Left kidney (tissue), 2 donors: ENCODE data around the gene HMOX1. TPM values are rescaled to one million over a fixed set of nuclear protein-coding genes. Genes with fewer than 3 reads are reported as not detected.
A peak's percentile ranks its signal among the peaks of the same experiment; 100 is the strongest.
"Not testable (repeated sequence)": the region's sequence is repeated elsewhere in the genome, so short reads cannot be mapped to it uniquely, and the experiment has no call there.

Source experiments
- DNase-seq: peaks from one replicate; pipeline ENCODE4 v3.0.0-alpha.2; 2013
- polyA plus RNA-seq: library from polyadenylated mRNA; unstranded; fragments of 120-200 nt; gene quantifications from one replicate; pipeline ENCODE4 v1.2.1, GENCODE V29; 2013; ENCODE audit not compliant: insufficient read length

Gene HMOX1
- polyA plus RNA-seq, 1 donor = 50.6 TPM

DNA sequence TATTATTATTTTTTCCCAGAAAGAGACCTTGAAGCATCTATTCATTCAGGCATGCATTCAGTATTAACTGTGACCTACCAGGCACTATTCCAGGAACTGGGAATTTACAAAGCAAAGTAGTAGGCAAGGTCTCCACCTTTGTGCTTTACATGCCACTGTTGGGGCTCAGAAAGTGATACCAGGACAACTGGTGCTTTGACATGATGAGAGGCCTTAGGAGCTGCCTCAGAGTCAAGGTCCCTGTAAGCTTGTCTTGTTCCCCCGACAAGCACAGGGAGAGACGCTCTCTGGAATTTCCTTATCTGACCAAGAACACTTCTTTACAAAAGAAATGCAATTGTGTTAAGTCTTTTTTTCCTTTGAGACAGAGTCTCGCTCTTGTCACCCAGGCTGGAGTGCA lies 2.3 kb upstream of the HMOX1 start:
- DNase-seq = no peak

DNA sequence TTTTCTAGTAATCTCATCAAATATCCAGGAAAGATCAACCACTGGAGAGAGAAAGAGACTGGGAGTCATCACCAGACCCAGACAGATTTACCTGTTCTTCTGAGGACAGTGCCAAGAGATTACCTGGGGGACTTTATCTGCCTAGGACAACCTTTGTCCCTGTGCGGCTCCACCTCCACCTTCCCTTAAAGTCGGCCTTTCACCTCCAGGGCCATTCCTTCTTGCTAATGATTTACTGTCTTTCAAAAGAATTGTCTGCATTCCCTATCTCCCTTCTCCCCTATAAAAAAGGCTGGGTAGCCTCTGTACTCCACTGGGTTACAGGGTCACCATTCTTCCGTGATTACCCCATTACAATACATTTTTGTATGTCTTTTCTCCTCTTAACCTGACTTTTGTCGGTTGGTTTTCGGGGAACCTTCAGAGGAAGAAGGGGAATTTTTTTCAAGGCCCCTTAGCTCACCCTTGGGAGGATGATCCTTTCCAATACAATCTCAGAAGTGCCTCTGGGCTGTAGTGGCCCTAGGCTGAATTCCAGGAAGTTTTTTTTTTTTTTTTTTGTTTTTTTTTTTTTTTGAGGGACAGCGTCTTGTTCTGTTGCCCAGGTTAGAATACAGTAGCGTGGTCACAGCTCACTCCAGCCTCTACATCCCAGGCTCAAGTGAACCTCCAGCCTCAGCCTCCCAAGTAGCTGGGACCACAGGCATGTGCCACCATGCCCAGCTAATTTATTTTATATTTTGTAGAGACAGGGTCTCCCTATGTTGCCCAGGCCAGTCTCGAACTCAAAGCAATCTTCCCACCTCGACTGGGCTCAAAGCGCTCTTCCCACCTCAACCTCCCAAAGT lies 1.5 kb upstream of the HMOX1 start:
- no peak for DNase-seq

DNA sequence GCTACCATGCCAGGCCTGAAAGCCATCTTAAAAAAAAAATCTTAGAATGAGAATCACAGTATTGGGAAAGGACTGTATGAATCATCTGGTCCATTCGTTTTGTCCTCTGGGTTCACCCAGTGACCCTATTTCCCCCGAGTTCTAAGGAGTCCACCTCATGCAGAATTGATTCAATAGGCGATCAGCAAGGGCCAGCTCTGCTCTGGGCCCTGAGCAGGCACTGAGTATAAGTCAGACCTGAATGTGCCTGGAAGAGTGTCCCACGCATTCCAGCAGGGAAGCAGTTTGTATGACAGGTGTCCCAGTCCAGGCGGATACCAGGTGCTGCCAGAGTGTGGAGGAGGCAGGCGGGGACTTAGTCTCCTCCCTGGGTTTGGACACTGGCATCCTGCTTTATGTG lies 883 bp upstream of the HMOX1 start:
- no peak for DNase-seq

DNA sequence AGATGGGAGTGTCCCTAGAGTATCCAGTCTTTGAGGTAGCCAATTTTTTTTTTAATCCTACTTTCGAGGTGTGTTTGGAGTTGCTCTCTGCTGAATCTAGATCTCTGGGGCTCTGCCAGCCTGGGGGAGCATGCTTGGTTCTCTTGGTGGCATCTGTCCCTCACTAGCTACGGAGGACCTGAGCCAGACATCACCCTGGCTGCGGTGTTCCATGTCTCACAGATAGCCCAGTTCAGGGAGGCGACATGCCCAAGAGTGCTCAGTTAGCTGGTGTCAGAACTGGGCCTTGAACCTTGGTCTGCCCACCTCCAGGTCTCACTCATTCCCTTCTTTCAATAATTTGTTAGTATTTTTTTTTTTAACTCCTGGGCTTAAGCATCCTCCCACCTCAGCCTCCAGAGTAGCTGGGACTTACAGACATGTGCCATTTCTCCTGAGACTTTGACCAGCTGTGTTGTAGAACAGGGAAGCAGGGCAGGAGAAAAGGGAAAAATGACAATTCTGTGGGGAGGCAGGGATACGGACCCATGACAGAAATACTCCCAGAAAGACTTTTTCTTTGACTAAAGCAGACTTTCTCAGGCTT lies 621 bp downstream of the HMOX1 start:
- DNase-seq = no peak

- no peak for DNase-seq
Observed at GRCh38 chr22:35383679-35384071, 2.8 kb downstream of the HMOX1 start.

DNA sequence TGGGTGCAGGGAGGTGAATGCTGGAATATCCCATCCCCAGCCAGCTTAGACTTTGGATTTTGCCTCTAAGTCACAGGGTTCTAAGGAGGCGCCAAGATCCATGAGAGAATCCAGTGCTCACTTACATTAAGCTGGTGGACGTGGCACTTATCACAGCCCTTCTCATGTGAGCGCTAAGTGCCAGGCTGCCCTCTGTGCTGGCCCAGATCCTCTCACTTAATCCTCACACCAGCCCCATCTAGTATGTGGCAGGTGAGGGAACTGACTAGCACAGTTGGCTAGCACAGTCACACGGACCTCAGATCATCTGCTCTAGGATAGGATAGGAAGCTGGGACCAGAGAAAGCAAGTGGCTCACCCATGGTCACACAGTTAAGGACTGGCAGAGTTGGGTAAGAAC lies 3.6 kb downstream of the HMOX1 start:
- DNase-seq = no peak

DNA sequence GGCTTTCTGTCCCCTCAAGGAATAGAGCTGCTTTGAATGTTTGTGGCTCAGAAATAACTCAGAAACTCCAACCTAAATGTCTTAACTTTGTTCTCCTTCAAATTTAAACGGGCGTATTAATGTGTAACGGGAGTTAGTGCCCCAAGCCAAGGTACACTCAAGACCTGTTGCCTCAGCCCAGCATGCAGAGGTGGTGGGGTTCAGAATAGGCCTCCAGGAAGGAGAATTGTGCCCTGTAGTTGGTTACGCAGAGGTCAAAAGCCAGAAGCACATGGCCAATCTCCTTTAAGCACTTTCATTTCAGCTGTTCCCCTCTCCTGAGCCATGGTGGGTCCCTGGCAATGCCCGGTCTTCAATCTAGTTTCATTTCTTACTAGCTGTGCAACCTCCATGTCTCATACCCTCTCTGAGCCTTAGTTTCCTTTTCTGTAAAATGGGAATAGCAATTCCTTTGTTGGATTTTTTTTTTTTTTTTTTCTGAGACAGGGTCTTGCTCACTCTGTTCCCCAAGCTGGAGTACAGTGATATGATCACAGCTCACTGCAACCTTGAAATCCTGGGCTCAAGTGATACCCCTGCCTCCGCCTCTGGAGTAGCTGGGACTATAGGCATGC lies 4.2 kb downstream of the HMOX1 start:
- DNase-seq = no peak

- DNase-seq = no peak
Observed at GRCh38 chr22:35386670-35387288, 5.9 kb downstream of the HMOX1 start.

GRCh38 chr22:35390933-35391332 lies 10.0 kb downstream of the HMOX1 start:
- no peak for DNase-seq

DNA sequence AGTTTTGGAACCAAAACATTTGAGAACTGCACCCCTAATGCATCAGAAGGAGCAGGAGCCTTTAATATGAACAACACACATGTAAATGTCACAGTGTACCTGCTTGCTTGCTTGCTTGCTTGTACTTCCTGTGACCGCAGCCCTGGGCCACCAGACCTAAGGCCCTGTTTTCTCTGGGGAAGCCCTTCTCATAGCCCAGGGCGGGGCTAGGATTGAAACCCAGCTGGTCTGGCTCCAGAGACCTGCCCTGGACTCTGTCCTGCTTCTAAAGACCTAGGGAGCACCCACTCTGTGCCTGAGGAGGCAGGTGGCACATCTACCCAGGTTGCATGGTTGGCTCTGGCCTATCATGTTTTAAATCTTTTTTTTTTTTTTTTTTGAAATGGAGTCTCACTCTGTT lies 11.5 kb downstream of the HMOX1 start:
- no peak for DNase-seq

- no peak for DNase-seq
Observed at GRCh38 chr22:35393116-35394010, 12.5 kb downstream of the HMOX1 start.

- DNase-seq = no peak
Observed at GRCh38 chr22:35394011-35394312, 13.1 kb downstream of the HMOX1 start.

DNA sequence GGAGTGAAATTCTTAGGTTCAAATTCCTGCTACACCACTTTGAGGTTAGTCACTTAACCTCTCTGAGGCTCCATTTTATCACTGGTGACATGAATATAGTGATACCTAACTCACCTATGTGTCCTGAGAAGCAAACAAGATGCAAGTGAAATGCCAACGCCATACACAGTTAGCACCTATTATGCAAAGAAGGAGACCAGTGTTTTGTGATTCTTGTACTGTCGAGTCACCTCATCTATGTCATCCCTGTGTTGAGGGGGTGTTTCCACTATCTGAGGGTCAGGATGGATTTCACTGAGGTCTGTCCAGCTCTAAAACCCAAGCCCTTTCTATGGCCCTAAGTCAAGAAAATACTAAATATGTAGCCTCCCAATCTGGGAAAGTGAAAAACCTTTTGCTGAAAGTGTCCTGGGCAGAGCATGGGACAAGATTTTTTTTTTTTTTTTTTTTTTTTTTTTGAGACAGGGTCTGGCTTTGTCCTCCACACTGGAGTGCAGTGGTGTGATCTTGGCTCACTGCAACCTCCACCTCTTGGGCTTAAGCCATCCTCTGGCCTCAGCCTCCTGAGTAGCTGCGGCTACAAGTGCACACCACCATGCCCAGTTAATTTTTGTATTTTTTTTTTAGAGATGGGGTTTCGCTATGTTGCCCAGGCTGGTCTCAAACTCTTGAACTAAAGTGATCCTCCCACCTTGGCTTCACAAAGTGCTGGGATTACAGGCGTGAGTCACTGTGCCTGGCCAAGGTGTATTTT lies 14.1 kb downstream of the HMOX1 start:
- DNase-seq = no peak

GRCh38 chr22:35396622-35397021 lies 15.7 kb downstream of the HMOX1 start:
- not testable (repeated sequence) for DNase-seq

- peak; percentile 79 for DNase-seq
Observed at GRCh38 chr22:35397095-35397904, 16.4 kb downstream of the HMOX1 start.

GRCh38 chr22:35398591-35398973 lies 17.7 kb downstream of the HMOX1 start:
- DNase-seq = no peak

DNA sequence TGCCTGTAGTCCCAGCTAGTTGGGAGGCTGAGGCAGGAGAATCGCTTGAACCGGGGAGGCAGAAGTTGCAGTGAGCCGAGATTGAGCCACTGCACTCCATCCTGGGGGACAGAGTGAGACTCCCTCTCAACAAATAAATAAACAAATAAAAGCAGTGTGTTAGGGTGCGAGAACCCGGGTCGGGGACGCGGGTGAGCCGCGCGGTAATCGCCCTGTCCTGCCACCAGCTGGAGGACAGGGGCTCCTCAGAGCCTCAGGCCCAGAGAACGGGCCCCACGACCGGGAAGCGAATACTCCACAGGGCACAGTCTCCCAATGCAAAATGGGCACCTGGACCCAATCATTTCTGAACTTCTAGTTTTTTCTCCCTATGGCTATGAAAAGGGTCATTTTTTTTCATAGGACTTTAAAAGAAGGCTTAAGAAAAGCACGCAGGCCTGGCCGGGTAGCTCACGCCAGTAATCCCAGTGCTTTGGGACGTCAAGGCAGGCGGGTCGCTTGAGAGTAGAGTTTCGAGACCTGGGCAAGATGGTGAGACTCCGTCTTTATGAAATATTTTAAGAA lies 18.3 kb downstream of the HMOX1 start:
- no peak for DNase-seq

DNA sequence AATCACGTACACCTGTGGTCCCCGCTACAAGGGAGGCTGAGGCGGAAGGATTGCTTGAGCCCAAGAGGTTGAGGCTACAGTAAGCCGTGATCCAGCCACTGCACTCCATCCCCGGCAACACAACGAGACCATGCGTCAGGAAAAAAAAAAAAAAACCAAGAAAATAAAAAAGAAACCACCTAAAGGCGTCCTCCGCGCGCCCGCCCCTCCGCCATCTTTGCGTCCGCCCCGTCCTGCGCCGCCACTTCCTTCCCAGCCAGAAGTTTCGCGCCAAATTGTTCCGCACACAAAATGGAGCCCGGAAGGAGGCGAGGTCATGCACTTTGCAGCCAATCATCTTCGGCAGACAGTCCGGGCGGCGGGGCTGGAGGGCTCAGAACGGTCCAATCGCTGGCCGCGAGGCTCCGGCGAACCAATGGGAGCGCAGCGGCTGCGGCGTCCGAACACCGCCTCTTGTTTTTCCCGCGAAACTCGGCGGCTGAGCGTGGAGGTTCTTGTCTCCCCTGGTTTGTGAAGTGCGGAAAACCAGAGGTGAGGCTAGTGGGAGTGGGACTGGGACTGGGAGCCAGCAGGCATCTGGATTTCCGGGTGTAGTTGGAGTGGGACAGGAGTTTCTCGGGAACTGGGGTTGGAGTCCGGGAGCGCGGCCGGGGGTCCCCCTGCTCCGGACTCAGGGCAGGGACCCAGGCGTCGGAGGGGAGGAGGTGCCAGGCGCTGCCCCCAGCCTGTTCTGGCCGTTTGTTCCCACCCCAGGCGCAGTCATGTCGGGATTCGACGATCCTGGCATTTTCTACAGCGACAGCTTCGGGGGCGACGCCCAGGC lies 19.0 kb downstream of the HMOX1 start, which contains the start of gene MCM5:
Gene MCM5, plus strand, starts transcription at position 463 of the 823 bp plus-strand sequence. Its CDS starts 299 bp downstream, at position 762.
- DNase-seq = peak; percentile 97

DNA sequence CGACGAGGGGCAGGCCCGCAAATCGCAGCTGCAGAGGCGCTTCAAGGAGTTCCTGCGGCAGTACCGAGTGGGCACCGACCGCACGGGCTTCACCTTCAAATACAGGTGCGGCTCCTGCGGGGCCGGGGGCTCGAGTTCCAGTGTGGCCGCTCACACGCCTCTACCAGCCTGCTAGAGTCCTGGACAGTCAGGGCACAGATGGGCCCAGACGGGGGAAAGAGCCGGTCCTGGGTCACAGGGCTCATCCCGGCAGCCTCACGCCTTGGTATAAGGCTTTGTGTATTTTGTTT lies 19.6 kb downstream of the HMOX1 start:
- DNase-seq = no peak
